Fibroblast of lung (primary cell): ENCODE results near the gene OR52A5.

Experiments used
- CTCF ChIP-seq, 2 donors: IDR thresholded peaks in 1 of 2; conservative IDR thresholded peaks in 1 of 2; 1 replicate in 1 of 2; 2 replicates in 1 of 2; pipeline ENCODE4 v1.5.1; 2011 to 2012; ENCODE audit warnings: low read length in 2 of 2, control low read depth in 1 of 2, inconsistent platforms in 1 of 2, low read depth in 1 of 2, mild to moderate bottlenecking in 1 of 2
- EZH2 ChIP-seq: IDR thresholded peaks from 2 replicates; pipeline ENCODE4 v1.5.1; 2012; ENCODE audit warnings: low read length, control low read depth, mild to moderate bottlenecking; ENCODE audit errors: missing control alignments

- peak; percentile 89 to 92 for TF ChIP-seq CTCF (conservative IDR thresholded peaks at IDR 0.05 in 1 of 2, IDR thresholded peaks at IDR 0.05 in 1 of 2; ENCODE audit: low read depth in 1 of 2, low read length in 2 of 2)
- TF ChIP-seq EZH2: no peak
Measured at GRCh38 chr11:5123802-5124521, 14.2 kb downstream of the OR52A5 start.
